GM23248 (cell line): ENCODE data around the gene PIEZO1. TPM values are rescaled to one million over a fixed set of nuclear protein-coding genes. Genes with fewer than 3 reads are reported as not detected.

ENCODE experiments used
- DNase-seq: peaks from one replicate; pipeline ENCODE4 v3.0.0-alpha.2; 2015
- H2AFZ ChIP-seq: fragments of 200-600 bp; sonication (generic); 2 replicates; pipeline ENCODE4 v1.6.1; 2016; ENCODE audit warnings: antibody characterized with exemption
- H3F3A ChIP-seq: fragments of 200-600 bp; sonication (generic); 2 replicates; pipeline ENCODE4 v1.6.1; 2016; ENCODE audit warnings: mild to moderate bottlenecking, antibody characterized with exemption, mixed run types; ENCODE audit not compliant: insufficient read depth
- H3K27ac ChIP-seq: fragments of 200-600 bp; sonication (generic); 2 replicates; pipeline ENCODE4 v1.5.1; 2016; ENCODE audit warnings: mild to moderate bottlenecking
- H3K27me3 ChIP-seq: fragments of 200-600 bp; sonication (generic); replicated peaks from 2 replicates; pipeline ENCODE4 v1.6.1; 2016; ENCODE audit warnings: mild to moderate bottlenecking; ENCODE audit not compliant: insufficient read depth
- H3K36me3 ChIP-seq: fragments of 200-600 bp; sonication (generic); 2 replicates; pipeline ENCODE4 v1.6.1; 2016; ENCODE audit warnings: low read depth, mild to moderate bottlenecking
- H3K4me1 ChIP-seq: fragments of 200-600 bp; sonication (generic); 2 replicates; pipeline ENCODE4 v1.6.1; 2016; ENCODE audit warnings: mild to moderate bottlenecking; ENCODE audit not compliant: insufficient read depth
- H3K4me2 ChIP-seq: fragments of 200-600 bp; sonication (generic); one replicate; pipeline ENCODE4 v1.6.1; 2016; ENCODE audit warnings: mild to moderate bottlenecking; ENCODE audit not compliant: unreplicated experiment
- H3K4me3 ChIP-seq: fragments of 200-600 bp; sonication (generic); 2 replicates; pipeline ENCODE4 v1.5.1; 2016; ENCODE audit warnings: mild to moderate bottlenecking
- H3K79me2 ChIP-seq: fragments of 200-600 bp; sonication (generic); 2 replicates; pipeline ENCODE4 v1.6.1; 2016; ENCODE audit warnings: mild to moderate bottlenecking; ENCODE audit not compliant: insufficient read depth
- H3K9ac ChIP-seq: fragments of 200-600 bp; sonication (generic); 2 replicates; pipeline ENCODE4 v1.6.1; 2016; ENCODE audit warnings: mild to moderate bottlenecking
- H3K9me2 ChIP-seq: fragments of 200-600 bp; sonication (generic); 2 replicates; pipeline ENCODE4 v1.6.1; 2016; ENCODE audit warnings: mixed run types, mild to moderate bottlenecking, moderate library complexity; ENCODE audit not compliant: insufficient read depth
- H3K9me3 ChIP-seq: fragments of 200-600 bp; sonication (generic); one replicate; pipeline ENCODE4 v1.6.1; 2017; ENCODE audit warnings: low read depth
- H4K20me1 ChIP-seq: fragments of 200-600 bp; sonication (generic); 2 replicates; pipeline ENCODE4 v1.6.0; 2016; ENCODE audit not compliant: insufficient read depth
- EZH2 ChIP-seq: fragments of 200-600 bp; sonication (generic); IDR thresholded peaks from 2 replicates; pipeline ENCODE4 v1.6.1; 2018; ENCODE audit warnings: antibody characterized with exemption, mild to moderate bottlenecking; ENCODE audit not compliant: insufficient read depth, poor library complexity, severe bottlenecking
- EZH2phosphoT487 ChIP-seq: fragments of 200-600 bp; sonication (generic); IDR thresholded peaks from 2 replicates; pipeline ENCODE4 v1.6.1; 2018; ENCODE audit warnings: antibody characterized with exemption, moderate library complexity, mild to moderate bottlenecking, low read depth; ENCODE audit not compliant: insufficient read depth
- WGBS, 2 experiments: methylation state at CpG; one replicate each; pipeline ENCODE4 v1.1.6; 2015 to 2017; ENCODE audit warnings: low lambda C conversion rate in 2 of 2, low coverage in 1 of 2; ENCODE audit errors: missing lambda C conversion rate in 2 of 2; 5-methylcytosine and 5-hydroxymethylcytosine counted together
- in situ Hi-C: fragments of 300-500 bp; cut with MboI; formaldehyde crosslinking; loops from 2 replicates; pipeline ENCODE4 v1.15.0; 2020
- polyA plus RNA-seq: library from polyadenylated mRNA; unstranded; fragments of >200 nt; fragmentation: Nextera tagmentation; extraction: Ambion mirVana; gene quantifications from 2 replicates; pipeline ENCODE4 v1.2.1, GENCODE V29; 2016
- total RNA-seq: library from RNA; depleted of rRNA; stranded (reverse); fragments of >200 nt; shearing (Covaris generic); gene quantifications from 2 replicates; pipeline ENCODE4 v1.2.3, GENCODE V29; 2014

PIEZO1 gene
- total and polyA plus RNA-seq, 2 experiments from 2014 or later = 95.3 to 223 TPM

GRCh38 chr16:88741368-88741767, 43.7 kb downstream of the PIEZO1 start:
- Histone ChIP-seq H3K9ac (no peak overlapping the region), H3K79me2 (peaks cover 52% of the 10 kb centered on the region), H2AFZ (no peak overlapping the region), H3K36me3 (peaks cover 7% of the 10 kb centered on the region; the same call in 1 of the 2 replicates), H3K27ac (no peak overlapping the region), H3K9me3 (no peaks in the 10 kb centered on the region), H3K4me1 (no peaks in the 10 kb centered on the region), H4K20me1 (no peaks in the 10 kb centered on the region; the same call in 1 of the 2 replicates), H3K27me3 (no peaks in the 10 kb centered on the region), H3F3A (no peaks in the 10 kb centered on the region), H3K4me3 (no peak overlapping the region), H3K4me2 (no peak overlapping the region), H3K9me2 (no peaks in the 10 kb centered on the region)
- WGBS, 2 experiments = 88 to 89% methylated on average over 14 to 17 of the region's 17 CpGs
- DNase-seq = no peak
- TF ChIP-seq EZH2 = no peak
- TF ChIP-seq EZH2phosphoT487 = no peak
- in situ Hi-C loops = no loop called here

GRCh38 chr16:88740727-88741055, 44.3 kb downstream of the PIEZO1 start:
- DNase-seq = no peak
- no peaks in the 10 kb centered on the region for H3K9me3 ChIP-seq
- H3K79me2 ChIP-seq = peaks cover 47% of the 10 kb centered on the region
- H3K27me3 ChIP-seq = no peaks in the 10 kb centered on the region
- H3K4me3 ChIP-seq = no peak overlapping the region
- no peaks in the 10 kb centered on the region for H3K9me2 ChIP-seq
- TF ChIP-seq EZH2 = no peak
- no peak for TF ChIP-seq EZH2phosphoT487
- no peak overlapping the region for H2AFZ ChIP-seq
- H3K36me3 ChIP-seq = peaks cover 7% of the 10 kb centered on the region; the same call in 1 of the 2 replicates
- no peak overlapping the region for H3K4me2 ChIP-seq
- no peaks in the 10 kb centered on the region for H3F3A ChIP-seq
- H3K4me1 ChIP-seq = no peaks in the 10 kb centered on the region
- in situ Hi-C loops = no loop called here
- no peaks in the 10 kb centered on the region; the same call in 1 of the 2 replicates for H4K20me1 ChIP-seq
- no peak overlapping the region for H3K9ac ChIP-seq
- H3K27ac ChIP-seq = no peak overlapping the region
- 91 to 96% methylated on average over 11 to 12 of the region's 12 CpGs for WGBS, 2 experiments

- H3K9me3 ChIP-seq = no peaks in the 10 kb centered on the region
- DNase-seq = no peak
- H4K20me1 ChIP-seq = no peaks in the 10 kb centered on the region; the same call in 1 of the 2 replicates
- H3K36me3 ChIP-seq = peaks cover 10% of the 10 kb centered on the region; the same call in 1 of the 2 replicates
- H3K4me1 ChIP-seq = no peaks in the 10 kb centered on the region
- no peaks in the 10 kb centered on the region for H3K27me3 ChIP-seq
- H2AFZ ChIP-seq = no peak overlapping the region
- no peak overlapping the region for H3K9ac ChIP-seq
- H3K9me2 ChIP-seq = no peaks in the 10 kb centered on the region
- peaks cover 43% of the 10 kb centered on the region for H3K79me2 ChIP-seq
- in situ Hi-C loops = no loop called here
- no peak for TF ChIP-seq EZH2phosphoT487
- TF ChIP-seq EZH2 = no peak
- no peak overlapping the region for H3K27ac ChIP-seq
- H3K4me2 ChIP-seq = no peak overlapping the region
- 90 to 91% methylated on average over 28 to 29 of the region's 33 CpGs for whole genome bisulfite sequencing, 2 experiments
- H3F3A ChIP-seq = no peaks in the 10 kb centered on the region
- H3K4me3 ChIP-seq = no peak overlapping the region
Measured at GRCh38 chr16:88739977-88740726, 44.9 kb downstream of the PIEZO1 start.

- no peaks in the 10 kb centered on the region for H3K9me2 ChIP-seq
- H4K20me1 ChIP-seq = no peaks in the 10 kb centered on the region; the same call in 1 of the 2 replicates
Measured at GRCh38 chr16:88739139-88739976, 45.7 kb downstream of the PIEZO1 start.

More at GRCh38 chr16:88739139-88739976, 45.7 kb downstream of the PIEZO1 start:
- H3F3A ChIP-seq = no peaks in the 10 kb centered on the region
- peaks cover 10% of the 10 kb centered on the region; the same call in 1 of the 2 replicates for H3K36me3 ChIP-seq
- WGBS, 2 experiments = 86 to 92% methylated on average over 22 of the region's 22 CpGs
- H3K27ac ChIP-seq = no peak overlapping the region
- no peak for TF ChIP-seq EZH2phosphoT487
- TF ChIP-seq EZH2 = no peak
- no peak overlapping the region for H3K9ac ChIP-seq
- in situ Hi-C loops = no loop called here
- no peaks in the 10 kb centered on the region for H3K9me3 ChIP-seq
- no peak overlapping the region for H3K4me2 ChIP-seq
- DNase-seq = no peak
- no peak overlapping the region for H2AFZ ChIP-seq
- H3K4me3 ChIP-seq = no peak overlapping the region
- H3K27me3 ChIP-seq = no peaks in the 10 kb centered on the region
- H3K79me2 ChIP-seq = peaks cover 37% of the 10 kb centered on the region
- no peaks in the 10 kb centered on the region for H3K4me1 ChIP-seq
